ENCODE data around the gene PIP5K1B. TPM values are rescaled to one million over a fixed set of nuclear protein-coding genes. Genes with fewer than 3 reads are reported as not detected.
A peak's percentile ranks its signal among the peaks of the same experiment; 100 is the strongest.

The PIP5K1B gene
- polyA plus RNA-seq, 4 donors, result 7.6 to 8.5 (median 8.0) TPM

DNA sequence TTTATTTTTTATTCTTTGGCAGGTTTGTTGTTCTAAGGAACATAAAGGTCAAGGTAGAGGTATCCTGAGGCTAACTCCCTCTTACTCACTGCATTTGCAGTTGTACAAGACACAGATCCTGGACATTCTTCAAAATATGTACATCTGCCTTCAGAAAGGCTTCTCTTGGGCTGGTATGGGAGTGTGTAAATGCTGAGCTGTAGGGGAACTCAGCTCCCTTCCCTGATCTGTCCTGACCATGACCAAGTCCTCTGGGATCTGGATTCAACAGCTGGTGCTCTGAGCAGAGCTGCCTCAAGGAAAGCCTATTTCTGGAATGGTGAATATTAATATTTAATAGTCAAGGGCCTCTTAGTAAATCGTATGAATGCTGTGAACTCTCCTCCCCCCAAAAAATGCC lies 191.4 kb downstream of the PIP5K1B start:
- DNase-seq (ENCODE audit: low read depth in 4 of 4, low spot score in 3 of 4), result no peak

DNA sequence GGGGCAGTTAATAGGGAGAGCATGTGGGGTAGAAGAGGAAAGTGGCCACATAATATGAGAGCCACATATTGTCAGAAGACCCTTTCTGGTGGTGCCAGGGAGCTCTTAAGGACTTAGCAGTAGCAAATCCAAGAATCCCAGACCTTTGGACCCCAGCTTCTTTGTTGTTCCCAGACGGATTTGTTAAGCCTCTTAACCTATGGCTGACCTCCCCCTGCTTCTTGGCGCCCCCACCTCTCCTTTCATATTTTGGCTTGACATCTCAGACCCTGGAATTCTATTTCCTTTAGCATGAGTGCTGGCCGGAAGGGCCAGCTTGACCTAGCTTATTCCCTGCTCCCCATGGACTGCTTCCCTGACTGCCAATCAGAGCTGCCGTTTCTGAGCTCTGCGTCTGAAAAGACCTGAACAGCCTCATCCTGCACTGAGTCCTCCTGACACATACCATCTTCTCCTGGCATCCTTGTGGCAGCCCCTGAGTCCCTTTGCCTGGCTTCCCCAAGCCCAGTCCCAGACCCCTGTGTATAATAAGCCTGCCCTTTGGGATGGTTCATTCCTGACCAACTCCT lies 192.6 kb downstream of the PIP5K1B start:
- DNase-seq (ENCODE audit: low read depth in 4 of 4, low spot score in 3 of 4), result no peak

DNA sequence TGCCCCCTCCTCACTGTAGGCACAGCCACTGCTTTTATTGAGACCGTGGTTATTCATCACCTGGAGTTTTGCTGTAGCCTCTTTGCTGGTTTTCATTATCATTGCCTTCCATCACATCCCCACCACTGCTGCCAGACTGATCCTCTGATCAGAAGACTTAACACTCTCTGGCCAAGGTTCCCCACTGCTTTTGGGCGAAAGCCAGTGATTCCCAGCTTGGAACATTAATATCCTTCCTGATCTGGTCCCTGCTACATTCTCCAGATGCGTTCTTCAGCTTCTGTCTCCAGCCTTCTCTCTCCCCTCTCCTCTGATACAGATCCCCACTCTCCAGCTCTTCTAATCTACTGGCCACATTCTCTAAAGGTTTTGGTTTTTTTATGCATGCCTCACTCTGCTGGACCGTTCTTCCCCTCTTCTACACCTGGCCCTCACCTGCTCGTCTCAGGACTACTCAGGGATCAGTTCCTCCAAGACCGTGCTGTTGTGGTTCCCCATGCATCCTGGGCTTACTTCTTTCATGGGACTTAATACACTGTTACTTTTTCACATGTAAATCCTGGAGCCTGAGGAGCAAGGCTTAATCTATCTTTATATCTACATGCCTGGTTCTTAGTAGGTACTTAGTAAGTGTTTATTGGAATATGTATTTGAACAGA lies 193.9 kb downstream of the PIP5K1B start:
- DNase-seq (ENCODE audit: low read depth in 4 of 4, low spot score in 3 of 4), result no peak

- DNase-seq (ENCODE audit: low read depth in 4 of 4, low spot score in 3 of 4), result no peak
Measured at GRCh38 chr9:68904454-68904853, 199.4 kb downstream of the PIP5K1B start.

- DNase-seq (ENCODE audit: low read depth in 4 of 4, low spot score in 3 of 4), result no peak
Measured at GRCh38 chr9:68905129-68905528, 200.1 kb downstream of the PIP5K1B start.

GRCh38 chr9:68907910-68908309 lies 202.9 kb downstream of the PIP5K1B start:
- DNase-seq (ENCODE audit: low read depth in 4 of 4, low spot score in 3 of 4), result no peak

DNA sequence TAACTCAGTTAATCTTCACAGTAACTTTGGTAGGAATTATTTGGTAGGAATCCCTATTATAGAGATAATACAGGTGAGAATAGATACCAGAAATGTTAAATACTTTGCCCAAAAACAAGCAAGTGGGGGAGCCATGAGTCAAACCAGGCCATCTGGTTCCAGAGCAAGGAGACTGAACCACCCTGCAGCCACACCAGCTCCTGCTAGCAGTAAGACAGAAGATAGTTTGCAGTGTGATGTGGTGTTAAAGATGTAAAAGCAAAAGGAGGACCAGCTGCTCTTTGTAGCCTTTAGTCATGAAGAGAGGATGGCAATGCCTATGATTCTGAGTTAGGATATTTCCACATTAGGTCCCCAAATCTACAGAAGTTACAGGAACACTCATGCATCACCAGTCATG lies 207.5 kb downstream of the PIP5K1B start:
- DNase-seq (ENCODE audit: low read depth in 4 of 4, low spot score in 3 of 4), result no peak

DNA sequence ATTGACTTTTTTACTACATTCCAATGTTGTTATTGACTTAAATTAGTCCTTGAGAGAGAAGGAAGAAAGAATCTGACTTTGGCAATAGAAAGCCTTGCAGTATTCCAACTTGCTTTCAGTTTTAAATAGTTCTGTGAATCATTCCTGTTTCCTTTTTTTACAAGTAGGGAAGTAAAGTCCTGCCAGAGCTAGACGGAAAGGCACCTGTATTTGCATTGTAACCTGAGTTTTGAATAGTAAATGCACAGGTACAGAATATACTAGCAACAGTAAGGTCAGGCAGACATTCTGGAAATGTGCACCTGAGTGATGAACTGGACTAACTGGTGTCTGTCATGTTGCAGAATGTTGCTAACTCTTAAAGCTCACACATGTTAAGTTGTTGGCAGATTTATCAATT lies 208.0 kb downstream of the PIP5K1B start:
- DNase-seq (ENCODE audit: low read depth in 4 of 4, low spot score in 3 of 4), result no peak

GRCh38 chr9:68914751-68915150 lies 209.7 kb downstream of the PIP5K1B start:
- DNase-seq (ENCODE audit: low read depth in 4 of 4, low spot score in 3 of 4), result no peak

DNA sequence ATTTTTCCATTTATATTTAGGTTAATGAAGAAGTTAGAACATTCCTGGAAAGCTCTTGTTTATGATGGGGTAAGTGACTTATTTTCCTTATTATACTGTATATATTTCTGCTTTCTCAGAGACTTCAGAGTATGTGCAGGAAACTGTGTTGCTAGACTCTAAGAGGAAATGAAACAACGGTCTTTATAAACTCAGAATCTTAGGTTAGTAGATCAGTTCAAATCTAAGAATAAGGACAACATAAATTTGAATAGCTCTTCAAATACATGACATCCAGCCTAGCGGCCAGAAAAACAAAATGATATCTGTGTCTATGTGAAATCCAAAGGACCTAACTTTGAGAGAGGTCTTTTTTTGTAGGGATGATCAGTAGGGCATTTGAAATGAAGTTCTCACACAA lies 214.6 kb downstream of the PIP5K1B start:
- DNase-seq (ENCODE audit: low read depth in 4 of 4, low spot score in 3 of 4), result no peak

DNA sequence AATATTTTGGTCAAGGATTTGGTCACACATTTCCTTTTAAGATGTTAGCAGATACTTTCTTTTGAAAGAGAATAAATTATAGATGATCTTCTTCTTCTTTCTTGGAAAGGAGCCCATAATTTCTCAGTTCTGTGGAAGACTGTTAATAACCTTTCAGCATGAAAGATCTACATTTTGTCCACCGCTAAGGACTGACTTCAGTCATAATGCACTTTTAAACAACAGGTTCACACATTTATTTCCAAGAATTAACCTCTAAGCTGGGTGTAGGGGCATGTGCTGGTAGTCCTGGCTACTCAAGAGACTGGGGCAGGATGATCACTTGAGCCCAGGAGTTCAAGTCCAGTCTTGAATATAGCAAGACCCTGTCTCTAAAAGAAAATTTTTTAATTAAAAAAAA lies 215.9 kb downstream of the PIP5K1B start:
- no peak for DNase-seq (ENCODE audit: low read depth in 4 of 4, low spot score in 3 of 4)

DNA sequence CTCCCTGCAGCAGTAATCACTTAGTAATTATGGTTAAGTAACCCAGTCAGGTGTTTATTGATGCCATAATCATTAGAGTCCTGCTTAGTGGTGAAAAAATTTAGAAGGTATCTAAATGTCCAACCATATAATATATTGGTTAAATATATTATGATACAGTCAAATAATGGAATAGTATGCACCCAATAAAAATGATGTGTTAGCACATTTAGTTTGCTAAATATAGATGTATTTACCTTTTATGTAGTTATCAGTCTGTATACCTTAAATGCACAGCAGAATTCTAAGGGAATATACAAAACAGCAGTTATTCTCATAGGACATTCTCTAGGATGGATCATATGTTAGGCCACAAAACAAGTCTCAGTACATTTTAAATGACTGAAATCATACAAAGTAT lies 218.4 kb downstream of the PIP5K1B start:
- no peak for DNase-seq (ENCODE audit: low read depth in 4 of 4, low spot score in 3 of 4)

DNA sequence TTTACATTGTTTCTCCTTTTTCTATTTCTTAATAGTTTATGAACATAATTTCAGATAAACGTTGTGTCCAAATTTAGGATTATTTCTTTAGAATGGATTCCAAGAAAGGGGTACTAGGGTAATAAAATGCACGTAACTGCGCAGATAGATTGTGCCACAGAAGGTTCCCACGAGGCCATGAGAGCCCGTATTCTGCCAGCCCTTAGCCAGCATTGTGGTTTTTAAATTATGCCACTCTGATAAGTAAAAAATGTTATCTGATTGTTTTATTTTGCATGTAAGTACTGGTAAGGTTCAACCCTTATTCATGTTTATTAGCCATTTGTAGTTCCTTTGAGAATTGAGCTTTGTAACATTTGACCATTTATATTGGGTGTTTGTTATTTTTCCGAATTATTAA lies 220.1 kb downstream of the PIP5K1B start:
- DNase-seq (ENCODE audit: low read depth in 4 of 4, low spot score in 3 of 4), result no peak

DNA sequence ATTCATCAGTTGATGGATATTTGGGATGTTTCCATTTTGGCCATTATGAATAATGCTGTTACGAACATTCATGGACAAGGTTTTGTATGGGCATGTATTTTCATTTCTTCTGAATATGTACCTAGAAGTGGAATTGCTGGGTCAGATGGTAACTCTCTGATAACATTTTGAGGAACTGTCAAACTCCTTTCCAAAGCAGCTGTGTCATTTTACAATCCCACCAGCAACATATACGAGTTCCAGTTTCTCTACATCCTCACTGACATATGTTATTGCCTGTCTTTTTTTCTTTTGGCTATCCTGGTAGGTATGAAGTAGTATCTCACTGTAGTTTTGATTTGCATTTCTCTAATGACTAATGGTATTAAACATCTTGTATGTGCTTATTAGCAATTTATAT lies 222.1 kb downstream of the PIP5K1B start:
- no peak for DNase-seq (ENCODE audit: low read depth in 4 of 4, low spot score in 3 of 4)

GRCh38 chr9:68931821-68932220 lies 226.8 kb downstream of the PIP5K1B start:
- no peak for DNase-seq (ENCODE audit: low read depth in 4 of 4, low spot score in 3 of 4)

DNA sequence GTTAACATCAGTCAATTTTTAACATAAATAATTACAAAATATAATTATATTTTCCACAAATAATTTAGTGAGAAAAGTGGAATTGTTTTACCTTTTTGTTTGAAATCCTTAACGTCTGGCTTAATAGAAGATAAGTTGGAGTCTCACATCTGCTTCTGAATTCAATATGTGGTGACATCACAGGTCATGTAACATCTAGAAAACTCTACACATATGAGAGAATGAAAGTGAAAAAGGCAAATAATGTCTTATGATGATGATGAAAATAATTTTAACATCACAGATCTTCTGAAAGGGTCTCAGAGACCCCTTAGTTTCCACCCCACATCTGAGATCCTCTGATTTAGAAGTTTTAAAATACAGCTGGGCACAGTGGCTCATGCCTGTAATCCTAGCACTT lies 227.4 kb downstream of the PIP5K1B start:
- DNase-seq (ENCODE audit: low read depth in 4 of 4, low spot score in 3 of 4), result no peak

GRCh38 chr9:68933434-68934328 lies 228.6 kb downstream of the PIP5K1B start:
- DNase-seq (ENCODE audit: low read depth in 4 of 4, low spot score in 3 of 4), result peak in 1 of 4 donors; percentile 40

GRCh38 chr9:68934329-68934644 lies 229.2 kb downstream of the PIP5K1B start:
- DNase-seq (ENCODE audit: low read depth in 4 of 4, low spot score in 3 of 4), result no peak

- no peak for DNase-seq (ENCODE audit: low read depth in 4 of 4, low spot score in 3 of 4)
Measured at GRCh38 chr9:68940573-68940972, 235.5 kb downstream of the PIP5K1B start.

- DNase-seq (ENCODE audit: low read depth in 4 of 4, low spot score in 3 of 4), result no peak
Measured at GRCh38 chr9:68941780-68942459, 236.9 kb downstream of the PIP5K1B start.

DNA sequence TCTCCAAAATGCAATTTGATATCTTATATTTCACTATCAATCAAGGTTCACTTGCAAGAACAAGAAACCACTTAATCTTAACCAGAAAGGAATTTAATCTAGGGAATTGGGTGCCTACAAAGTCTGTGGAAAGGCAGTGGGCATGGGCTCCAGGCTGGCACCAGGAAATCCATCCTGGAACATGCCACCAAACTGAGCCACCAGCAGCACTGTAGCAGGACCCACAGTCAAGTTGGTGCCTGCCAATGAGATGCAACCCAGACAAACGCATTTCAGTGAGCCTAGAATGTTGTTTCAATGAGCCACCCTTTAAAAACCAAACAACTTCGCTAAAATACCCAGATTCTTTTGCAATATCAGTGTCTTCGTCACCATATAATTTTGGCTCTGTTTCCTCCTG lies 237.8 kb downstream of the PIP5K1B start:
- DNase-seq (ENCODE audit: low read depth in 4 of 4, low spot score in 3 of 4), result no peak

Measured in right renal pelvis (tissue), 4 donors.